H1 (cell line): Measurements from ENCODE around the gene CITED1. TPM values are rescaled to one million over a fixed set of nuclear protein-coding genes. Genes with fewer than 3 reads are reported as not detected.

ENCODE experiments used
- CTCF ChIA-PET: fragments of 300-600 bp; sonication (Branson Sonifier 250); formaldehyde crosslinking; loops from one replicate; lab custom pipeline; 2021; ENCODE audit not compliant: partially characterized antibody; lab: Charles Lee
- POLR2A ChIA-PET: fragments of 300-600 bp; sonication (Branson Sonifier 250); formaldehyde crosslinking; loops from one replicate; lab custom pipeline; 2021; ENCODE audit warnings: inconsistent platforms; ENCODE audit not compliant: partially characterized antibody; lab: Charles Lee
- DNase-seq, 2 experiments: peaks; one replicate each; pipeline versions ENCODE4 v3.0.0 to v3.0.0-alpha.2; 2010 to 2022; ENCODE audit warnings: low spot score in 2 of 2, low read depth in 1 of 2, mixed read lengths in 1 of 2
- FAIRE-seq: peaks from 2 replicates; lab custom pipeline; 2011; peaks lifted over from hg19 to GRCh38; lab: Jason Lieb, UNC
- H2AFZ ChIP-seq: 2 replicates; pipeline ENCODE4 v1.8.1; 2012; ENCODE audit warnings: low read length, inconsistent platforms
- H2AK5ac ChIP-seq: 2 replicates; pipeline ENCODE4 v1.6.1; 2013; ENCODE audit warnings: low read depth, low read length
- H2BK120ac ChIP-seq: replicated peaks from 2 replicates; pipeline ENCODE3; 2013; ENCODE audit warnings: low read depth, low read length, inconsistent platforms
- H2BK12ac ChIP-seq: 2 replicates; pipeline ENCODE4 v1.6.1; 2013; ENCODE audit warnings: low read depth, low read length
- H2BK15ac ChIP-seq: 2 replicates; pipeline ENCODE4 v1.6.1; 2013; ENCODE audit warnings: low read length
- H2BK20ac ChIP-seq: 2 replicates; pipeline ENCODE4 v1.6.1; 2013; ENCODE audit warnings: low read length
- H2BK5ac ChIP-seq: 2 replicates; pipeline ENCODE4 v1.6.1; 2013; ENCODE audit warnings: low read depth, low read length
- H3K14ac ChIP-seq: 2 replicates; pipeline ENCODE4 v1.6.1; 2013; ENCODE audit warnings: inconsistent platforms; ENCODE audit not compliant: insufficient read length
- H3K18ac ChIP-seq: 2 replicates; pipeline ENCODE4 v1.6.1; 2013; ENCODE audit warnings: low read length; ENCODE audit errors: extremely low read depth
- H3K23ac ChIP-seq: 2 replicates; pipeline ENCODE4 v1.6.1; 2013; ENCODE audit warnings: inconsistent platforms; ENCODE audit not compliant: insufficient read length
- H3K23me2 ChIP-seq: 2 replicates; pipeline ENCODE4 v1.6.1; 2013; ENCODE audit warnings: low read depth, low read length
- H3K27ac ChIP-seq: 2 replicates; pipeline ENCODE4 v1.6.1; 2011; ENCODE audit warnings: low read depth, low read length, inconsistent platforms
- H3K27me3 ChIP-seq, 4 experiments: replicated peaks in 1 of 4; 1 replicate in 1 of 4; 2 replicates in 3 of 4; pipeline versions ENCODE4 v1.6.1 to v1.8.1; 2011 to 2013; ENCODE audit warnings: low read length in 3 of 4, mild to moderate bottlenecking in 3 of 4, inconsistent platforms in 2 of 4, mixed read lengths in 2 of 4, moderate library complexity in 1 of 4; ENCODE audit not compliant: control insufficient read depth in 3 of 4, insufficient read depth in 3 of 4; ENCODE audit errors: extremely low read depth in 1 of 4
- H3K36me3 ChIP-seq, 4 experiments: 2 replicates each; pipeline versions ENCODE4 v1.6.1 to v1.8.1; 2011 to 2013; ENCODE audit warnings: mild to moderate bottlenecking in 4 of 4, low read length in 3 of 4, moderate library complexity in 2 of 4, control low read depth in 1 of 4, inconsistent platforms in 1 of 4; ENCODE audit not compliant: insufficient read depth in 4 of 4, control insufficient read depth in 2 of 4
- H3K4ac ChIP-seq: replicated peaks from 2 replicates; pipeline ENCODE3; 2013; ENCODE audit warnings: low read length, low read depth, mixed read lengths, inconsistent platforms; ENCODE audit not compliant: insufficient read length
- H3K4me1 ChIP-seq, 4 experiments: replicated peaks in 1 of 4; 1 replicate in 1 of 4; 2 replicates in 3 of 4; pipeline versions ENCODE4 v1.6.1 to v1.8.1; 2011 to 2013; ENCODE audit warnings: low read length in 3 of 4, inconsistent platforms in 2 of 4, mixed read lengths in 1 of 4; ENCODE audit not compliant: insufficient read depth in 4 of 4, control insufficient read depth in 3 of 4
- H3K4me2 ChIP-seq, 2 experiments: 2 replicates each; pipeline versions ENCODE4 v1.6.1 to v1.8.1; 2011 to 2013; ENCODE audit warnings: low read depth in 2 of 2, low read length in 2 of 2, control low read depth in 1 of 2, inconsistent platforms in 1 of 2, mild to moderate bottlenecking in 1 of 2; ENCODE audit not compliant: insufficient read depth in 1 of 2
- H3K4me3 ChIP-seq, 4 experiments: fragments of 200-600, 300-600 bp in 1 of 4; sonication (generic), shearing (Covaris generic), sonication (Bioruptor Twin) in 1 of 4; 2 replicates each; pipeline versions ENCODE4 v1.5.1 to v1.8.1; 2011 to 2016; ENCODE audit warnings: low read length in 4 of 4, low read depth in 3 of 4, control low read depth in 2 of 4, inconsistent platforms in 2 of 4, mild to moderate bottlenecking in 2 of 4, mixed read lengths in 1 of 4, moderate library complexity in 1 of 4; ENCODE audit not compliant: insufficient read depth in 2 of 4; ENCODE audit errors: extremely low read depth in 1 of 4
- H3K56ac ChIP-seq: replicated peaks from 2 replicates; pipeline ENCODE3; 2013; ENCODE audit warnings: low read depth, mild to moderate bottlenecking, mixed read lengths, low read length, inconsistent platforms; ENCODE audit not compliant: insufficient read length
- H3K79me1 ChIP-seq: 2 replicates; pipeline ENCODE4 v1.6.1; 2013; ENCODE audit warnings: low read depth, low read length, control low read depth
- H3K79me2 ChIP-seq, 2 experiments: 2 replicates each; pipeline versions ENCODE4 v1.6.1 to v1.8.1; 2012 to 2013; ENCODE audit warnings: low read length in 2 of 2, mild to moderate bottlenecking in 2 of 2, inconsistent platforms in 1 of 2; ENCODE audit not compliant: insufficient read depth in 2 of 2, control insufficient read depth in 1 of 2
- H3K9ac ChIP-seq, 4 experiments: replicated peaks in 1 of 4; 1 replicate in 1 of 4; 2 replicates in 3 of 4; pipeline versions ENCODE4 v1.6.1 to v1.8.1; 2011 to 2013; ENCODE audit warnings: low read depth in 3 of 4, low read length in 3 of 4, control low read depth in 2 of 4, mild to moderate bottlenecking in 2 of 4, moderate library complexity in 2 of 4, inconsistent platforms in 1 of 4; ENCODE audit errors: extremely low read depth in 1 of 4
- H3K9me3 ChIP-seq, 2 experiments: 2 replicates each; pipeline versions ENCODE4 v1.6.1 to v1.8.1; 2012 to 2013; ENCODE audit warnings: mild to moderate bottlenecking in 2 of 2, moderate library complexity in 2 of 2, control low read depth in 1 of 2, inconsistent platforms in 1 of 2, low read depth in 1 of 2, low read length in 1 of 2, mixed read lengths in 1 of 2; ENCODE audit not compliant: insufficient read depth in 2 of 2
- H4K20me1 ChIP-seq, 2 experiments: replicated peaks in 1 of 2; 2 replicates each; pipeline versions ENCODE3 to v1.8.1; 2011 to 2013; ENCODE audit warnings: inconsistent platforms in 2 of 2, low read length in 2 of 2, mild to moderate bottlenecking in 1 of 2; ENCODE audit not compliant: insufficient read depth in 2 of 2, control insufficient read depth in 1 of 2
- H4K5ac ChIP-seq: 2 replicates; pipeline ENCODE4 v1.6.1; 2013; ENCODE audit warnings: low read length, low read depth, mixed read lengths, inconsistent platforms; ENCODE audit not compliant: insufficient read length
- H4K8ac ChIP-seq: 2 replicates; pipeline ENCODE4 v1.8.0; 2013; ENCODE audit warnings: mild to moderate bottlenecking, moderate library complexity, low read length, inconsistent platforms; ENCODE audit not compliant: insufficient read depth; ENCODE audit errors: extremely low read depth
- H4K91ac ChIP-seq: replicated peaks from 2 replicates; pipeline ENCODE3; 2013; ENCODE audit warnings: low read length, mixed read lengths, inconsistent platforms; ENCODE audit not compliant: insufficient read length
- CHD1 ChIP-seq: IDR thresholded peaks from 2 replicates; pipeline ENCODE4 v1.6.1; 2012; ENCODE audit warnings: low read depth, low read length, improper control_type of control experiment
- FOSL1 ChIP-seq: IDR thresholded peaks from 2 replicates; pipeline ENCODE4 v1.6.1; 2011; ENCODE audit warnings: mild to moderate bottlenecking, low read depth, low read length, moderate library complexity; ENCODE audit not compliant: insufficient read depth
- KDM1A ChIP-seq: fragments of 200-600, 300-600 bp; sonication (generic); IDR thresholded peaks from 2 replicates; pipeline ENCODE4 v1.7.1; 2016; ENCODE audit warnings: mild to moderate bottlenecking, low read length, borderline replicate concordance
- MAX ChIP-seq: IDR thresholded peaks from 2 replicates; pipeline ENCODE4 v1.6.1; 2012; ENCODE audit warnings: inconsistent platforms
- POLR2A ChIP-seq, 2 experiments: IDR thresholded peaks; 1 replicate in 1 of 2; 2 replicates in 1 of 2; pipeline ENCODE4 v1.6.1; 2011; ENCODE audit warnings: low read depth in 2 of 2, low read length in 2 of 2, mild to moderate bottlenecking in 2 of 2; ENCODE audit errors: control extremely low read depth in 1 of 2
- RNF2 ChIP-seq: fragments of 200-900, 300-1000 bp; sonication (generic); IDR thresholded peaks from 2 replicates; pipeline ENCODE4 v1.7.1; 2016; ENCODE audit warnings: borderline replicate concordance, low read depth, mild to moderate bottlenecking, antibody characterized with exemption, low read length; ENCODE audit not compliant: poor library complexity, severe bottlenecking; ENCODE audit errors: missing control alignments
- SUZ12 ChIP-seq: fragments of 200-600 bp; sonication (generic); IDR thresholded peaks from 2 replicates; pipeline ENCODE4 v1.6.1; 2012; ENCODE audit warnings: mild to moderate bottlenecking, inconsistent platforms, low read length, moderate library complexity, mixed read lengths
- ZNF274 ChIP-seq: IDR thresholded peaks from 2 replicates; pipeline ENCODE4 v1.7.0; 2012; ENCODE audit warnings: low read length, borderline replicate concordance; ENCODE audit errors: extremely low read depth
- WGBS, 2 experiments: shearing (Covaris generic) in 1 of 2; methylation state at CpG; one replicate each; pipeline versions ENCODE4 v1.1.6 to v1.1.7; 2013 to 2015; ENCODE audit warnings: low lambda C conversion rate in 2 of 2, mixed read lengths in 2 of 2, inconsistent platforms in 1 of 2, low coverage in 1 of 2, missing lambda C conversion rate in 1 of 2; ENCODE audit not compliant: insufficient replicate concordance in 2 of 2, insufficient coverage in 1 of 2, insufficient read length in 1 of 2; ENCODE audit errors: extremely low coverage in 1 of 2, missing lambda C conversion rate in 1 of 2; 5-methylcytosine and 5-hydroxymethylcytosine counted together
- long read RNA-seq, 2 experiments: library from RNA in 1 of 2; library from capped mRNA in 1 of 2; stranded (forward); transcript quantifications; one replicate each; pipeline ENCODE4 v2.0.0, GENCODE V29; 2021; ENCODE audit warnings: inconsistent platforms in 1 of 2
- polyA minus RNA-seq, 3 experiments: library from RNA; depleted of rRNA, polyadenylated mRNA; stranded (reverse); fragments of >200 nt; gene quantifications; 1 replicate in 2 of 3; 2 replicates in 1 of 3; pipeline ENCODE4 v1.2.3, GENCODE V29; 2011
- polyA plus RNA-seq, 7 experiments: library from polyadenylated mRNA; depleted of rRNA in 3 of 7; stranded (reverse) in 5 of 7; unstranded in 2 of 7; fragments of >200 nt in 5 of 7; fragments of 200-250 nt in 2 of 7; gene quantifications; 1 replicate in 5 of 7; 2 replicates in 1 of 7; 4 replicates in 1 of 7; pipeline versions ENCODE4 v1.2.1 to v1.2.3, GENCODE V29; 2011 to 2013; ENCODE audit warnings: missing spikeins in 2 of 7, mixed read lengths in 2 of 7
- total RNA-seq: library from RNA; stranded (reverse); fragmentation: NEBNext Ultra II Directional; extraction: Animal tissue kit (Norgen Biotek cat#: 25700); gene quantifications from 2 replicates; pipeline ENCODE4 v1.2.1, GENCODE V29; 2021

The CITED1 gene, protein sequence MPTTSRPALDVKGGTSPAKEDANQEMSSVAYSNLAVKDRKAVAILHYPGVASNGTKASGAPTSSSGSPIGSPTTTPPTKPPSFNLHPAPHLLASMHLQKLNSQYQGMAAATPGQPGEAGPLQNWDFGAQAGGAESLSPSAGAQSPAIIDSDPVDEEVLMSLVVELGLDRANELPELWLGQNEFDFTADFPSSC
- 2.2 and 2.4 TPM in 2 replicates for total RNA-seq
- polyA plus RNA-seq (2011; rRNA removed), result 1.2 and 2.3 TPM in 2 replicates
- polyA plus RNA-seq (2011; cell fraction: cytosol; rRNA removed), result 1.5 TPM
- 2.3 TPM for polyA plus RNA-seq (2011; cell fraction: nucleus; rRNA removed)
- 1.1 to 1.6 TPM (median 1.3 TPM) in 4 replicates for polyA plus RNA-seq (2012, experiment 1 of 2)
- polyA plus RNA-seq (2012, experiment 2 of 2), result 1.5 TPM
- 2.3 TPM for polyA plus RNA-seq (2013, experiment 1 of 2)
- 1.3 TPM for polyA plus RNA-seq (2013, experiment 2 of 2)
- 1.1 and 3.1 TPM in 2 replicates for polyA minus RNA-seq (2011; rRNA and poly(A)+ RNA removed)
- polyA minus RNA-seq (2011; cell fraction: cytosol; rRNA and poly(A)+ RNA removed), result not detected
- polyA minus RNA-seq (2011; cell fraction: nucleus; rRNA and poly(A)+ RNA removed), result not detected
- long read RNA-seq, experiment 1, result 0 reads
- long read RNA-seq, experiment 2, result 0 reads

DNA sequence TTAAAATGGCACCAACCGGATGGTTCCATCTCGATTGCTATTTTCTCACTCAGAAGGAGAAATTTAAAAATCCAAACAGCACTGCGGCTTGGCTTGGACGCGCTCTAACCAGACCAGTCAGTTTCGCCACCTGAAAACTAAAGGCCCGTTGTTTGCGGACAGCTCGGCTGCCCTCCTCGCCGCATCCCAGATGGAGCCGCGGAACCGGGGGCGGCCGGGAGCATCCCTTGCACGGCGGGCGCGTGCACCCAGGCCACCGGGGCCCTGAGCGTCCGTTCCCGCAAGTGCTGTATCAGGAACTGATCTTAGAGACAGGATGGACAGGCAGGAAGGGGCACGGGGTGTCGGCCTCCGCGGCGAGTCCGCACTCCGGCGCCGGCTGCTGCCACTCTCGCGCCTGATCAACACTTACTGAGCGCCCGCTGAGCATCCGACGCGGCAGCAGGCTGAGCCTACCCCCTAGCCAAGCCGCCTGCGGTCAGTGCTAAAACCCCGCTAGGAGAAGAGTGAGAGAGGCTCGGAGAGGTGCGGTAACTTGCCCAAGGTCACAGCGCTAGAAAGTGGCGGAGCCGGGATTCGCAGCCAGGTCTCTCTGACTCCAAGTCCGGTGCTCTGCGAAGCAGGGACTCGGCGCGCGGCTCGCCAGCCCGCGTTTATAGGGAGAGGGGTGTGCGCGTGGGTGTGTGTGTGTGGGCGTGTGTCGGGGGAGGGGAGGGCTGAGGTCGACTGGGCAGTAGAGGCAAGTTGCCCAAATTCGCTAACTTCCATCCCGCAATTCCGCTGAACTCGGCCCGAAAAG, at the start of gene CITED1:
TSS of gene CITED1 (minus strand) at position 629 of the 799 bp plus-strand sequence. CDS start 3,045 bp downstream, outside the sequence.
- Histone ChIP-seq H3K4me1 (peaks cover 0 to 6% (median 0%) of the 10 kb centered on the region in 4 experiments; a peak in 2 of 7 replicates), H2AFZ (peak within 1 kb of the TSS; percentile 70; the same call in 1 of the 2 replicates), H3K27ac (no peak within 1 kb of the TSS), H3K9me3 (no peaks in the 10 kb centered on the region), H3K23ac (no peak within 1 kb of the TSS), H4K8ac (no peak within 1 kb of the TSS; the same call in 1 of the 2 replicates), H3K4me3 (peak within 1 kb of the TSS; percentile 48 to 61 (median 52)), H3K56ac (no peak within 1 kb of the TSS), H2BK20ac (no peak within 1 kb of the TSS), H4K5ac (no peak within 1 kb of the TSS), H2BK120ac (no peak within 1 kb of the TSS), H3K4me2 (peak within 1 kb of the TSS; percentile 82 to 85), H4K91ac (no peak within 1 kb of the TSS), H3K14ac (no peak within 1 kb of the TSS), H3K4ac (no peak within 1 kb of the TSS), H3K36me3 (peaks cover 0 to 2% (median 0%) of the 10 kb centered on the region in 4 experiments; a peak in 1 of 8 replicates), H3K18ac (no peak within 1 kb of the TSS), H3K23me2 (peaks cover 16% of the 10 kb centered on the region), H3K79me1 (no peaks in the 10 kb centered on the region), H4K20me1 (peaks cover 0 to 2% of the 10 kb centered on the region in 2 experiments), H3K27me3 (peaks cover 40 to 77% (median 69%) of the 10 kb centered on the region in 4 experiments), H2AK5ac (no peak within 1 kb of the TSS), H2BK12ac (no peak within 1 kb of the TSS), H2BK15ac (no peak within 1 kb of the TSS), H3K9ac (no peak within 1 kb of the TSS), H3K79me2 (no peaks in the 10 kb centered on the region), H2BK5ac (no peak within 1 kb of the TSS)
- 2% methylated on average over 25 of the region's 68 CpGs; no CpG with 5 or more reads in 1 of the 2 experiments for WGBS, 2 experiments
- no peak for FAIRE-seq
- ChIA-PET POLR2A (interaction anchor here (0.8 to 1.0 kb wide), 3 partner anchors 11 to 42 kb away, joined by 3 to 4 read pairs (median 3); no protein-coding TSS in a partner anchor), CTCF (no interaction called here)
- no peak for DNase-seq
- TF ChIP-seq MAX, result no peak
- no peak for TF ChIP-seq FOSL1
- peak; percentile 33; the same call in 1 of the 2 replicates for TF ChIP-seq KDM1A
- TF ChIP-seq ZNF274, result no peak
- no peak for TF ChIP-seq RNF2
- no peak for TF ChIP-seq POLR2A (IDR thresholded peaks at IDR 0.05; ENCODE audit: control extremely low read depth in 1 of 2, low read depth in 2 of 2, low read length in 2 of 2)
- no peak for TF ChIP-seq CHD1
- peak; percentile 86 for TF ChIP-seq SUZ12
